GM21528 (cell line): ENCODE measurements around the gene DENND1A.

ENCODE experiments used
- ATAC-seq: cut with Tn5 transposase; IDR thresholded peaks from one replicate; pipeline ENCODE4 v1.9.1; 2021; ENCODE audit warnings: mild to moderate bottlenecking, moderate library complexity; ENCODE audit not compliant: unreplicated experiment, low FRiP score

The DENND1A gene

GRCh38 chr9:123390337-123391135 is 539.4 kb downstream of the DENND1A start:
- ATAC-seq, result no peak

DNA sequence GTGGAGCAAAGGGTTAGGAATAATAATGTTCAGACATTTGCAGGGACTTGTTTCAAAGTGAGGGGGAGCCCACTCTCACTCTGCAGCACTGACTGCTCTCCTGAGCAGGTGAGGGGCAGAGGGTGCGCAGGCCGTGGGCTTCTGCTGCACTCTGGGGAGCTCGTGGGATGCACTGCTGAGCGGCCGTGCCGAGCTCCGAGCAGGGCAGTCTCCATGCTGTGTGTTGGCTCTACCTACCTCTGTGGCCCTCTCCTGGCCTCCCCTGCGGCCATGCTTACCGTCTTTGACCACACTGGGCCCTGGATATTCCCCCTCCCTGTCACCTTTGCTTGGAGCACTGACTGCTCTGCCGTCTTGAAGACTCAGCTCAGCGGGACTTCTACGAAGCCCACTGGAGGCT is 540.2 kb downstream of the DENND1A start:
- no peak for ATAC-seq

- no peak for ATAC-seq
Observed at GRCh38 chr9:123389070-123389469, 540.9 kb downstream of the DENND1A start.

GRCh38 chr9:123387686-123388085 is 542.2 kb downstream of the DENND1A start:
- no peak for ATAC-seq

GRCh38 chr9:123383512-123384170 is 546.3 kb downstream of the DENND1A start:
- no peak for ATAC-seq

GRCh38 chr9:123382653-123383511 is 547.0 kb downstream of the DENND1A start:
- ATAC-seq, result no peak

DNA sequence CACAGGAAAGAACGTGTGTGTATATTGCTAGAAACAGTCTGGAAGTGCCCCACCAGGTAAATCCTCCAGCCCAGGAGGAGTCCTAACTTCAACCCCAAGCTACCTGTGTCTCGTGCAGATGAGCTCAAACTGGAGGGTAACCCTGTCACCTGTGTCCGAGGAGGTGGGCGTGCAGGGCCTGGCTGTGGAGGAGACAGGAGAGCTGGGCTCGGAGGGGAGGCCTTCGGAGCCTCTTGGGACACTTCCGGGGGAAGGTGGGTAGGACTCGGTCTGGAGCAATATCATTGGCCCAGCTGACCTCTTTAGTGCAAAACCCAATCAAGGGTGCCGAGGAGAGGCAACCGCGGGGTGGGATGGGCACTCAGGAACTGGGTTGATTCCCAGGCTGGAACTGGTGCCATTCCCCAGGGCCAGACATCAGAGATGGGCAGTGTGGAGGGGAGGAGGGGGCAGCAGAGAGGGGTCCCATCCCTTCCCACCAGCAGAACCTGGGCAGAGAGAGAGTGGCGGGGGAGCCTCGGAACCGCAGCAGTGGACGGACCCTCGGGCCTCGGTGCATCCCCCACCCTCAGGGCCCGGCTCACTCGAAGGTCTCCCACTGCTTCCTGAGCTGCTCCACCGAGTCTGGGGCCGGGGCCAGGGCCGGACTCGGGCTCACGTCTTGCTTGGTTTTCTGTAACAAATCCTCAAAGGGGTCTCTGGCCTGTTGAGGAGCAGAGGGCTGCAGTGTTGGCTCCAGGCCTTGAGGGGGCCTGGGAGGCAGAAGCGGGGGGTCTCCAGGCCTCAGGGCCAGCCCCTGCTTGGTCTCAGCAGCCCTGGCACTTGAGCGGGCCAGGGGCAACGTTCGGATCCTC is 548.8 kb downstream of the DENND1A start:
- ATAC-seq, result no peak

- ATAC-seq, result no peak
Observed at GRCh38 chr9:123378956-123379660, 550.8 kb downstream of the DENND1A start.

- ATAC-seq, result no peak
Observed at GRCh38 chr9:123378025-123378424, 551.9 kb downstream of the DENND1A start.

- no peak for ATAC-seq
Observed at GRCh38 chr9:123377211-123377971, 552.5 kb downstream of the DENND1A start.

DNA sequence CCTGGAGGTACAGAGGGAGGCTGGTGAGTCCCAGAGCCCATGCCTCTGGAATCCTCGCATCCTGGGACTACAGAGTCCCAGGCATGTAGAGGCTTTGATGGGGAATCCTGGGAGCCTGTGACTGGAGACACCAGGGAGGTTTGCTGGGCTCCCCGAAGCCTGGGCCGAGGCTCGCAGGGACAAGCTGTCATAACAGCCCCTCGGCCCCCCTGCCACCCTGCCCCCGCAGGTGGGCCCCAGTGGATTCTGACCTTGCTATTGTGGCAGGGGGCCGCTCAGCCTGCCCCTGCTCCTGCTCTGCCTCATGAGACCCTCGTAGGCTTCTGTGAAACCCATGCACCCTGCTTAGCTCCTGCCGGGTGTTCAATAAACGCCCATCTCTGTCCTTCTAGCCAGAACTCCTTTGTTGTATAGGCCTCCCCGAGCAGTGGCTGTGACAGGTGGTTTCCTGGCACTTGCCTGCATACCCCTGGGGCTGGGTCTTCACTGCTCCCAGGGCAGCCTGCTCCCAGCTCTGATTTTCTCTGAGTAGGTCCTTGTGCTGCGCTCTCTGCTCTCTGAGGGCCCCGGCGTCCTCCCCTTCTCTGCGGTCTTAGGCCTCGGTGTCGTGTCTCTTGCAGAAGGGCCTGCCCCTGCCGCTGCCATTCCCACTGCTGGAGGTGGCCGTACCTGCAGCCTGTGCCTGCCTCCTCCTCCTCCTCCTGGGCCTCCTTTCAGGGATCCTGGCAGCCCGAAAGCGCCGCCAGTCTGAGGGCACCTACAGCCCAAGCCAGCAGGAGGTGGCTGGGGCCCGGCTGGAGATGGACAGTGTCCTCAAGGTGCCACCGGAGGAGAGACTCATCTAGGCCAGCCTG is 553.5 kb downstream of the DENND1A start:
- ATAC-seq, result no peak

DNA sequence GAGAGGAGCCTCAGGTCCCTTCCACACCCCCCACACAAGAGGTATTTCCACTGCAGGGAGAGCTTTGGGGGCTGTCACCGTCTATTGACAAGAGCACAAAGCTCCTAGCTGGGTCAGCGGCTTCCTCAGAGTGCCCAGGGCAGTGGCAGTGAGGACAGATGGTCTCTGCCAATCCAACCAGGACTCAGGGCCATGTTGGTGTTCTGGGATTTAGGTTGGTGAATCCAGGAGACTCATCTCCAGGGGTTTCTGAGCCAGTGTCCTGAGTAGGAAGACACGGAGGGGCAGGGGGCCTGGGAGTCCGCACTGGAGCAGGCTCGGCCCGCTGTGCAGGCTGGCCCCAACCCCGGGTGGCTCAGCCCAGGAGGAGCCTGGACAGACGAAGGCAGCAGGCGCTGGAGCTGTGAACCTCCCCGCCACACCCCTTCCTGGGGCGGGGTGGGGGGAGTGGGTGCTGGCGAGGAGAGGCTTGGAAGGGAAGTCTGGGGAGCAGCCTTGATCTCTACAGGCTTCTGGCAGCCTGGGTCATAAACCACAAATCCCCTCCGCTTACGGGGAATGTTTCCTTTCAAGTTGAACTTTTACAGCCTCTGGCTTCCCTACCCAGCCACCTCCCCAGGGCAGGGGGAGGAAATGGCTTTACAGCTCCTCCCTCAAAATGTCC is 554.3 kb downstream of the DENND1A start:
- no peak for ATAC-seq

DNA sequence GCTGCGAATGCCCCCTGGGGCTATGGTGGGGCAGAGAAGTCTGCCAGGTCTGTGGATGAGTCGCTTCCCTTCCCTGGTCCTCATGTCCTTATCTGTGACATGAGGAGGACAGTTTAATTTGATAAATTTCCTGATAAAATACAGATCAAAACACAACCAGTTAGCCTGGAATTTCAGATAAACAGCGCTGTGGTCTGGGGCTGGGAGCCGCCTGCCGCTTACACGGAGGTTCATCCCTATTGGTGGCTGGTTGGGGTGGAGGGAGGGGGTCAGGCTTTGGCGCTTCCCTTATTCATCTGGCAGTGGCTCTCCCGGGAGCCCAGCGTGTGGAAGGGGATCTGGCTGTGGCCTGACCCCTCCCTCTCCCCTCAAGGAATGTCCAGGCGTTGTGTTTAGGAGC is 556.0 kb downstream of the DENND1A start:
- ATAC-seq, result no peak

DNA sequence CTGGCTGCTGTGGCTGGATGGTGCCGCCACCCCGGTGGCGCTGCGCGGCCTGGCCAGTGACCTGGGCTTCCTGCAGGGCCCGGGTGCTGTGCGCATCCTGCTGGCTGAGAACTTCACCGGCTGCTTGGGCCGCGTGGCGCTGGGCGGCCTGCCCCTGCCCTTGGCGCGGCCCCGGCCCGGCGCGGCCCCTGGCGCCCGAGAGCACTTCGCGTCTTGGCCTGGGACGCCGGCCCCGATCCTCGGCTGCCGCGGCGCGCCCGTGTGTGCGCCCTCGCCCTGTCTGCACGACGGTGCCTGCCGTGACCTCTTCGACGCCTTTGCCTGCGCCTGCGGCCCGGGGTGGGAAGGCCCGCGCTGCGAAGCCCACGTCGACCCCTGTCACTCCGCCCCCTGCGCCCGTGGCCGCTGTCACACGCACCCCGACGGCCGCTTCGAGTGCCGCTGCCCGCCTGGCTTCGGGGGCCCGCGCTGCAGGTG is 556.4 kb downstream of the DENND1A start:
- ATAC-seq, result no peak

DNA sequence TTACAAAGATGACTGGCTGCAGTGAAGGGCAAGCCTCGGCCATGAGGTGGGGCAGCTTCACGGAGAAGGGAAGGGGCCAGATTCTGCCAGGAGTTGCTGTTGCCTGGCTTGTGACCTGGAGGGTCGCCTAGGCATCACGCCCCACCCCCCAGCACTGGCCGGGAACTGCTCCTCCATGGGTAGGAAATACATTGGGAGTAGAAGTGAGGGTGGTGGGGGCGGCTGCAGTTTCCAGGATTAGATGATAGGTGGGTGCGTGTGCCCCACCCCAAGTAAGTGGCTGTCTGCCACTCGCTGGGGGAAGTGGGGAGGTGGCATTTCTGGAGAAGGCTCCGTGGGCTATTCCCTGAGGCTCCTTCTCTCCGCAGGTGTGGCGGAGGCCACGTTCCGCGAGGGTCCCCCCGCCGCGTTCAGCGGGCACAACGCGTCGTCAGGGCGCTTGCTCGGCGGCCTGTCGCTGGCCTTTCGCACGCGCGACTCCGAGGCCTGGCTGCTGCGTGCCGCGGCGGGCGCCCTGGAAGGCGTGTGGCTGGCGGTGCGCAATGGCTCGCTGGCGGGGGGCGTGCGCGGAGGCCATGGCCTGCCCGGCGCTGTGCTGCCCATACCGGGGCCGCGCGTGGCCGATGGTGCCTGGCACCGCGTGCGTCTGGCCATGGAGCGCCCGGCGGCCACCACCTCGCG is 557.0 kb downstream of the DENND1A start:
- ATAC-seq, result no peak

GRCh38 chr9:123371805-123372590 is 557.9 kb downstream of the DENND1A start:
- ATAC-seq, result no peak
